ENCODE results near the gene MON1B.
"Not testable (repeated sequence)": the region's sequence is repeated elsewhere in the genome, so short reads cannot be mapped to it uniquely, and the experiment has no call there.

The MON1B gene

GRCh38 chr16:77170805-77171204 is 20.2 kb upstream of the MON1B start:
- no peaks in the 10 kb centered on the region for H3K9me3 ChIP-seq (ENCODE audit: control insufficient read depth, insufficient read depth, low read depth, low read length)
- no peak overlapping the region for H3K4me3 ChIP-seq (ENCODE audit: low read depth, low read length)
- no peaks in the 10 kb centered on the region for H3K36me3 ChIP-seq (ENCODE audit: control insufficient read depth, insufficient read depth, low read length)
- no peak overlapping the region for H3K27ac ChIP-seq (ENCODE audit: low read depth, low read length)
- no peak overlapping the region for H3K9ac ChIP-seq (ENCODE audit: low read length)
- no peaks in the 10 kb centered on the region for H3K4me1 ChIP-seq (ENCODE audit: control insufficient read depth, insufficient read depth, low read length)
- H3K27me3 ChIP-seq (ENCODE audit: control insufficient read depth, insufficient read depth, low read length): 0 out of 2 replicates have a peak, but pooled peaks cover 4% of the 10 kb centered on the region

- Histone ChIP-seq H3K4me1 (ENCODE audit: control insufficient read depth, insufficient read depth, low read length) (no peaks in the 10 kb centered on the region), H3K27me3 (ENCODE audit: control insufficient read depth, insufficient read depth, low read length) (0 out of 2 replicates have a peak, but pooled peaks cover 4% of the 10 kb centered on the region), H3K9ac (ENCODE audit: low read length) (no peak overlapping the region), H3K36me3 (ENCODE audit: control insufficient read depth, insufficient read depth, low read length) (no peaks in the 10 kb centered on the region), H3K9me3 (ENCODE audit: control insufficient read depth, insufficient read depth, low read depth, low read length) (no peaks in the 10 kb centered on the region), H3K4me3 (ENCODE audit: low read depth, low read length) (no peak overlapping the region), H3K27ac (ENCODE audit: low read depth, low read length) (no peak overlapping the region)
Measured at GRCh38 chr16:77171745-77172635, 19.0 kb upstream of the MON1B start.

GRCh38 chr16:77172951-77173350 is 18.0 kb upstream of the MON1B start:
- no peak overlapping the region for H3K9ac ChIP-seq (ENCODE audit: low read length)
- H3K4me1 ChIP-seq (ENCODE audit: control insufficient read depth, insufficient read depth, low read length): no peaks in the 10 kb centered on the region
- H3K9me3 ChIP-seq (ENCODE audit: control insufficient read depth, insufficient read depth, low read depth, low read length): no peaks in the 10 kb centered on the region
- H3K27me3 ChIP-seq (ENCODE audit: control insufficient read depth, insufficient read depth, low read length): no peaks in the 10 kb centered on the region
- H3K36me3 ChIP-seq (ENCODE audit: control insufficient read depth, insufficient read depth, low read length): no peaks in the 10 kb centered on the region
- no peak overlapping the region for H3K4me3 ChIP-seq (ENCODE audit: low read depth, low read length)
- no peak overlapping the region for H3K27ac ChIP-seq (ENCODE audit: low read depth, low read length)

DNA sequence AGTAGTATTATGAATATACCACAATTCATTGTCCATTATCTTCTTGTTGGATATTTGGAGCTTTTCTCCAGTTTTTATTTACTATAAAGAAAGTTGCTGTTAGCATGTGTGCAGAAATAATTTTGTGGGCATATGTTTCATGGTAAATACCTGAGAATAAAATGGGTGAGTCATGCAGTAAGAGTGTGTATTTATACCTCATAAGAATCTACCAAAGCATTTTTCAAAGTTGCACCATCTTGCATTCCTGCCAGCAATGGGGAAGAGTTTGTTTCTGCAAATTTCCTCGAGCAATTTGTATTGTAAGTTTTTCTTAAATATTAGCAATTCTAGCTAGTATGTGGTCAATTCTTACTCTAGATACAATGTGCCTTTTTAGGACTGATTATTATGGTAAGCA is 7.9 kb upstream of the MON1B start:
- Histone ChIP-seq H3K9me3 (ENCODE audit: control insufficient read depth, insufficient read depth, low read depth, low read length) (no peaks in the 10 kb centered on the region), H3K27me3 (ENCODE audit: control insufficient read depth, insufficient read depth, low read length) (no peaks in the 10 kb centered on the region; the same call in 1 of the 2 replicates), H3K4me1 (ENCODE audit: control insufficient read depth, insufficient read depth, low read length) (no peaks in the 10 kb centered on the region), H3K9ac (ENCODE audit: low read length) (no peak overlapping the region), H3K36me3 (ENCODE audit: control insufficient read depth, insufficient read depth, low read length) (no peaks in the 10 kb centered on the region), H3K4me3 (ENCODE audit: low read depth, low read length) (no peak overlapping the region), H3K27ac (ENCODE audit: low read depth, low read length) (no peak overlapping the region)

DNA sequence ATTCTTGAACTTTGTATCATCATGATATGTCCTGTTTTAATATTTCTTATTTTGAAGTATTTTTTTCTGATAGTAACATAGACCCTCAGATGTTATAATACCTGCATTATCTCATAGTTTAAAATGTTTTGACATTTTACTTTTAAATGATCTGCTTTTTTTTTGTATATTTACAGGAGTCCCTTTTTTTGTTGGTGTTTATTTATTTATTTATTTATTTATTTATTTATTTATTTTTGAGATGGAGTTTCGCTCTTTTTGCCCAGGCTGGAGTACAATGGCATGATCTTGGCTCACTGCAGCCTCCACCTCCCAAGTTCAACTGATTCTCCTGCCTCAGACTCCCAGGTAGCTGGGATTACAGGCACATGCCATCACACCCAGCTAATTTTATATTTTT is 4.7 kb upstream of the MON1B start:
- H3K27me3 ChIP-seq (ENCODE audit: control insufficient read depth, insufficient read depth, low read length); H3K4me3 ChIP-seq (ENCODE audit: low read depth, low read length); H3K36me3 ChIP-seq (ENCODE audit: control insufficient read depth, insufficient read depth, low read length); H3K4me1 ChIP-seq (ENCODE audit: control insufficient read depth, insufficient read depth, low read length); H3K9me3 ChIP-seq (ENCODE audit: control insufficient read depth, insufficient read depth, low read depth, low read length); H3K9ac ChIP-seq (ENCODE audit: low read length); H3K27ac ChIP-seq (ENCODE audit: low read depth, low read length): not testable (repeated sequence)

- Histone ChIP-seq H3K9ac (ENCODE audit: low read length) (peak overlapping the region; percentile 85), H3K36me3 (ENCODE audit: control insufficient read depth, insufficient read depth, low read length) (peaks cover 16% of the 10 kb centered on the region), H3K4me3 (ENCODE audit: low read depth, low read length) (peak overlapping the region; percentile 83), H3K27ac (ENCODE audit: low read depth, low read length) (no peak overlapping the region), H3K4me1 (ENCODE audit: control insufficient read depth, insufficient read depth, low read length) (0 out of 2 replicates have a peak, but pooled peaks cover 4% of the 10 kb centered on the region), H3K9me3 (ENCODE audit: control insufficient read depth, insufficient read depth, low read depth, low read length) (no peaks in the 10 kb centered on the region), H3K27me3 (ENCODE audit: control insufficient read depth, insufficient read depth, low read length) (no peaks in the 10 kb centered on the region)
Measured at GRCh38 chr16:77190190-77190477, 856 bp upstream of the MON1B start.

DNA sequence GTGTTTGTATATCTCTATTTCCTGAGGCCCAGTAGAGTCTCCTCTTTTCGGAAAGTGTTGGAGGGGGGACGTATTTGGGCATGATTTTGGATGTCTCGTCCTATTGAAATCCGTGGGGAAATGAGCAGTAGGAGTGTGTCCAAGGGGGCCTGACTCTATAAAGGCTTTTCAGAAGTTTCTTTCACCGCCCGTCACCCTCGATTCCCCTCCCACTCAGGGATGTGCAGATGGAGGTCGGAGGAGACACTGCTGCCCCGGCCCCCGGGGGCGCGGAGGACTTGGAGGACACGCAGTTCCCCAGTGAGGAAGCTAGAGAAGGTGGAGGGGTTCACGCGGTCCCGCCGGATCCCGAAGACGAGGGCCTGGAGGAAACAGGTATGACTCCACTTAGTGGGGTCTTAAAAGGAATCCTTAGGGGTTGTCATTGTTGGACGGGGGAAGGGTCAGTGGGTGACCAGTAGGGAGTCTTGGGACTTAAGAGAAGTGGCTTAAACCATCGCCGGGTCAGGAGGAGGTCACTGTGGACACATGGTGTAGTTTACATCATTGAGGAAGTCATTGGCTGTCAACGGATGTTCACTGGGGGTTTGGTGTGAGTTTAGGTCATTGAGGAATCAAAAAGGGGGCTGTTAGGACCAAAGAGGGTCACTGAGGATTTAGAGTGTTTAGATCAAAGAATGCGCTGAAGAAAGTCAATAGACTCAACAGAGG is 424 bp downstream of the MON1B start:
- Histone ChIP-seq H3K36me3 (ENCODE audit: control insufficient read depth, insufficient read depth, low read length) (peaks cover 25% of the 10 kb centered on the region), H3K9ac (ENCODE audit: low read length) (peak overlapping the region; percentile 85), H3K9me3 (ENCODE audit: control insufficient read depth, insufficient read depth, low read depth, low read length) (no peaks in the 10 kb centered on the region), H3K27me3 (ENCODE audit: control insufficient read depth, insufficient read depth, low read length) (no peaks in the 10 kb centered on the region), H3K4me1 (ENCODE audit: control insufficient read depth, insufficient read depth, low read length) (0 out of 2 replicates have a peak, but pooled peaks cover 4% of the 10 kb centered on the region), H3K27ac (ENCODE audit: low read depth, low read length) (peak overlapping the region; percentile 79), H3K4me3 (ENCODE audit: low read depth, low read length) (peak overlapping the region; percentile 83)

DNA sequence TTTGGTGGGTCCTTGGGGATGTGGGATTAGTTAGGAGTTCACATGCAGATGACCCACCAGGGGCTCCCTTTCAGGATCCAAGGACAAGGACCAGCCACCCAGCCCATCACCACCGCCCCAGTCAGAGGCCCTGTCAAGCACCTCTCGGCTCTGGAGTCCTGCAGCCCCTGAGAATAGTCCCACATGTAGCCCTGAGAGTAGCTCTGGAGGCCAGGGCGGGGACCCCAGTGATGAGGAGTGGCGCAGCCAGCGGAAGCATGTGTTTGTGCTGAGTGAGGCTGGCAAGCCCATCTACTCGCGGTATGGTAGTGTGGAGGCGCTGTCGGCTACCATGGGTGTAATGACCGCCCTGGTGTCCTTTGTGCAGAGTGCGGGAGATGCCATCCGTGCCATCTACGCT is 2.4 kb downstream of the MON1B start:
- H3K27me3 ChIP-seq (ENCODE audit: control insufficient read depth, insufficient read depth, low read length): no peaks in the 10 kb centered on the region
- 0 out of 2 replicates have a peak, but pooled peaks cover 4% of the 10 kb centered on the region for H3K4me1 ChIP-seq (ENCODE audit: control insufficient read depth, insufficient read depth, low read length)
- no peak overlapping the region for H3K27ac ChIP-seq (ENCODE audit: low read depth, low read length)
- H3K36me3 ChIP-seq (ENCODE audit: control insufficient read depth, insufficient read depth, low read length): peaks cover 37% of the 10 kb centered on the region
- no peak overlapping the region for H3K9ac ChIP-seq (ENCODE audit: low read length)
- no peaks in the 10 kb centered on the region for H3K9me3 ChIP-seq (ENCODE audit: control insufficient read depth, insufficient read depth, low read depth, low read length)
- no peak overlapping the region for H3K4me3 ChIP-seq (ENCODE audit: low read depth, low read length)

DNA sequence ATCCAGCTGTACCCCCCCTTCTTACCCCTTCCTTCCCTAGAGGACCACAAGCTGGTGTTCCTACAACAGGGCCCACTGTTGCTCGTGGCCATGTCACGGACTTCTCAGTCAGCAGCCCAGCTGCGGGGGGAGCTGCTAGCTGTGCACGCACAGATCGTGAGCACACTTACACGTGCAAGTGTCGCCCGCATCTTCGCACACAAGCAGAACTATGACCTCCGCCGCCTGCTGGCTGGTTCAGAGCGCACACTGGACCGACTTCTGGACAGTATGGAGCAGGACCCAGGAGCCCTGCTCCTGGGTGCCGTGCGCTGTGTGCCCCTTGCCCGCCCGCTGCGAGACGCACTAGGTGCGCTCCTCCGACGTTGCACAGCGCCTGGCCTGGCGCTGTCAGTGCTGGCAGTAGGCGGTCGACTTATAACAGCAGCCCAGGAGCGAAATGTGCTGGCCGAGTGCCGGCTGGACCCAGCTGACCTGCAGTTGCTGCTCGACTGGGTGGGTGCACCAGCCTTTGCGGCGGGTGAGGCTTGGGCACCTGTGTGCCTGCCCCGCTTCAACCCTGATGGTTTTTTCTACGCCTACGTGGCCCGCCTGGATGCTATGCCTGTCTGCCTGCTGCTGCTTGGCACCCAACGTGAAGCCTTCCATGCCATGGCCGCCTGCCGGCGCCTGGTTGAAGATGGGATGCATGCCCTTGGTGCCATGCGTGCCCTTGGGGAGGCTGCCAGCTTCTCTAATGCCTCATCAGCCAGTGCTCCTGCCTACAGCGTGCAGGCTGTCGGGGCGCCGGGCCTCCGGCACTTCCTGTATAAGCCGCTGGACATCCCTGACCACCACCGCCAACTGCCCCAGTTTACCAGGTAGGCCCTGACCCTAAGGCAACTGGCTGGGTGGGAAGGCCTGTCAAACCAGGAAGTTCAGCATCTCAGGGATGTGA is 3.6 kb downstream of the MON1B start:
- Histone ChIP-seq H3K36me3 (ENCODE audit: control insufficient read depth, insufficient read depth, low read length) (peaks cover 49% of the 10 kb centered on the region), H3K9ac (ENCODE audit: low read length) (no peak overlapping the region), H3K27ac (ENCODE audit: low read depth, low read length) (no peak overlapping the region), H3K4me1 (ENCODE audit: control insufficient read depth, insufficient read depth, low read length) (0 out of 2 replicates have a peak, but pooled peaks cover 4% of the 10 kb centered on the region), H3K9me3 (ENCODE audit: control insufficient read depth, insufficient read depth, low read depth, low read length) (no peaks in the 10 kb centered on the region), H3K4me3 (ENCODE audit: low read depth, low read length) (no peak overlapping the region), H3K27me3 (ENCODE audit: control insufficient read depth, insufficient read depth, low read length) (no peaks in the 10 kb centered on the region)

- no peak overlapping the region for H3K4me3 ChIP-seq (ENCODE audit: low read depth, low read length)
- no peak overlapping the region for H3K9ac ChIP-seq (ENCODE audit: low read length)
- peaks cover 52% of the 10 kb centered on the region for H3K36me3 ChIP-seq (ENCODE audit: control insufficient read depth, insufficient read depth, low read length)
- H3K4me1 ChIP-seq (ENCODE audit: control insufficient read depth, insufficient read depth, low read length): 0 out of 2 replicates have a peak, but pooled peaks cover 4% of the 10 kb centered on the region
- no peaks in the 10 kb centered on the region for H3K9me3 ChIP-seq (ENCODE audit: control insufficient read depth, insufficient read depth, low read depth, low read length)
- H3K27ac ChIP-seq (ENCODE audit: low read depth, low read length): no peak overlapping the region
- no peaks in the 10 kb centered on the region for H3K27me3 ChIP-seq (ENCODE audit: control insufficient read depth, insufficient read depth, low read length)
Measured at GRCh38 chr16:77195411-77195810, 4.4 kb downstream of the MON1B start.
